Aorta (tissue), 5 donors: ENCODE measurements around the gene EPS15. TPM values are rescaled to one million over a fixed set of nuclear protein-coding genes. Genes with fewer than 3 reads are reported as not detected.

Experiments used
- ATAC-seq: fragments of 200-7000 bp; cut with Tn5 transposase; one replicate; pipeline ENCODE4 v1.9.1; 2022; ENCODE audit warnings: moderate library complexity; ENCODE audit not compliant: low FRiP score
- DNase-seq, 2 donors: peaks; one replicate each; pipeline ENCODE4 v3.0.0-alpha.2; 2020
- H3K27ac ChIP-seq, 2 donors: one replicate each; pipeline ENCODE4 v1.5.1; 2013; ENCODE audit warnings: low read length in 2 of 2, mild to moderate bottlenecking in 2 of 2, moderate library complexity in 2 of 2, control low read depth in 1 of 2, inconsistent platforms in 1 of 2, low read depth in 1 of 2
- H3K27me3 ChIP-seq, 2 donors: one replicate each; pipeline ENCODE4 v1.6.1; 2013; ENCODE audit warnings: control low read depth in 1 of 2, low read length in 1 of 2, mild to moderate bottlenecking in 1 of 2, moderate library complexity in 1 of 2; ENCODE audit not compliant: insufficient read depth in 2 of 2, control insufficient read depth in 1 of 2
- H3K36me3 ChIP-seq, 2 donors: one replicate each; pipeline ENCODE4 v1.6.1; 2013; ENCODE audit warnings: control low read depth in 1 of 2, low read length in 1 of 2, mild to moderate bottlenecking in 1 of 2; ENCODE audit not compliant: insufficient read depth in 2 of 2, control insufficient read depth in 1 of 2
- H3K4me1 ChIP-seq, 2 donors: one replicate each; pipeline ENCODE4 v1.6.1; 2013; ENCODE audit warnings: low read length in 2 of 2, control low read depth in 1 of 2, mild to moderate bottlenecking in 1 of 2, moderate library complexity in 1 of 2; ENCODE audit not compliant: insufficient read depth in 2 of 2, control insufficient read depth in 1 of 2
- H3K4me3 ChIP-seq, 2 donors: one replicate each; pipeline ENCODE4 v1.5.1; 2013; ENCODE audit warnings: low read length in 2 of 2, control low read depth in 1 of 2, mild to moderate bottlenecking in 1 of 2
- H3K9me3 ChIP-seq: one replicate; pipeline ENCODE4 v1.6.1; 2013; ENCODE audit warnings: mild to moderate bottlenecking, low read length; ENCODE audit not compliant: control insufficient read depth
- WGBS, 2 donors: extraction: QIAGEN DNeasy Blood & Tissue Kit; methylation state at CpG; one replicate each; pipeline ENCODE4 v1.1.7; 2013; 5-methylcytosine and 5-hydroxymethylcytosine counted together
- intact Hi-C, 2 donors: fragments of 100-400 bp; cut with DNase I; formaldehyde crosslinking; loops; one replicate each; pipeline versions ENCODE4 v1.14.2 to v1.15.0; 2022
- polyA plus RNA-seq, 2 donors: library from polyadenylated mRNA; stranded (reverse); fragments of 200-250 nt; gene quantifications; one replicate each; pipeline ENCODE4 v1.2.3, GENCODE V29; 2013
- total RNA-seq, 2 donors: library from RNA; stranded (reverse); fragmentation: NEBNext Ultra II Directional; extraction: Animal tissue kit (Norgen Biotek cat#: 25700); gene quantifications; one replicate each; pipeline ENCODE4 v1.2.1, GENCODE V29; 2021
- donor health status: healthy with polysubstance abuse.
- donor health status: Bipolar disorder and iron deficiency.
- donor health status: DM: no; HTN: no; CAD: no.
- donor health status: DM: no; HTN: no; CAD: no.
- donor health status: DM: yes; HTN: yes; CAD: no.

Gene EPS15
- total and polyA plus RNA-seq, 4 donors = 24.8 to 121 (median 69.9) TPM

- no peaks in the 10 kb centered on the region for H3K9me3 ChIP-seq
- intact Hi-C loops = no loop called here
- WGBS, 2 donors = 49 to 51% methylated on average over 7 of the region's 7 CpGs
- no peaks in the 10 kb centered on the region for H3K36me3 ChIP-seq
- H3K27me3 ChIP-seq = no peaks in the 10 kb centered on the region
- H3K4me1 ChIP-seq = no peaks in the 10 kb centered on the region
- H3K27ac ChIP-seq = no peak overlapping the region
- DNase-seq (no peak), ATAC-seq (peak; percentile 56)
- no peak overlapping the region for H3K4me3 ChIP-seq
Measured at GRCh38 chr1:51331206-51332100, 187.6 kb downstream of the EPS15 start.

- no peak within 1 kb of the TSS for H3K27ac ChIP-seq
- H3K9me3 ChIP-seq = no peaks in the 10 kb centered on the region
- H3K4me1 ChIP-seq = no peaks in the 10 kb centered on the region
- no peak for DNase-seq
- 2 to 6% methylated on average over 25 to 87 of the region's 87 CpGs for WGBS, 2 donors
- no peak for ATAC-seq
- H3K4me3 ChIP-seq = peak within 1 kb of the TSS; percentile 56 to 61
- intact Hi-C loops = no loop called here
- no peaks in the 10 kb centered on the region for H3K27me3 ChIP-seq
- no peaks in the 10 kb centered on the region for H3K36me3 ChIP-seq
Measured at GRCh38 chr1:51330331-51331201, 188.5 kb downstream of the EPS15 start, which contains the start of gene TTC39A. Gene TTC39A (minus strand): TSS chr1:51330562. CDS start chr1:51330477, 85 bp downstream.

- H3K27me3 ChIP-seq = no peaks in the 10 kb centered on the region
- H3K4me1 ChIP-seq = no peaks in the 10 kb centered on the region
- ATAC-seq (peak; percentile 26), DNase-seq (no peak)
- H3K36me3 ChIP-seq = no peaks in the 10 kb centered on the region
- 35 to 42% methylated on average over 20 to 26 of the region's 26 CpGs for WGBS, 2 donors
- H3K4me3 ChIP-seq = peak overlapping the region; percentile 56 to 61
- no peaks in the 10 kb centered on the region for H3K9me3 ChIP-seq
- intact Hi-C loops = no loop called here
- H3K27ac ChIP-seq = no peak overlapping the region
Measured at GRCh38 chr1:51329443-51330325, 189.4 kb downstream of the EPS15 start.

- no peak overlapping the region for H3K27ac ChIP-seq
- H3K9me3 ChIP-seq = no peaks in the 10 kb centered on the region
- H3K36me3 ChIP-seq = no peaks in the 10 kb centered on the region
- 96% methylated on average over 4 of the region's 4 CpGs for WGBS, 2 donors
- DNase-seq = no peak
- H3K27me3 ChIP-seq = no peaks in the 10 kb centered on the region
- intact Hi-C loops = no loop called here
- no peak overlapping the region for H3K4me3 ChIP-seq
- no peak for ATAC-seq
- no peaks in the 10 kb centered on the region for H3K4me1 ChIP-seq
Measured at GRCh38 chr1:51328926-51329325, 190.1 kb downstream of the EPS15 start.

- Histone ChIP-seq H3K4me3 (no peak overlapping the region), H3K36me3 (no peaks in the 10 kb centered on the region), H3K27ac (no peak overlapping the region), H3K9me3 (no peaks in the 10 kb centered on the region), H3K27me3 (no peaks in the 10 kb centered on the region), H3K4me1 (no peaks in the 10 kb centered on the region)
- WGBS, 2 donors = 82 to 84% methylated on average over 3 of the region's 3 CpGs
- no peak for DNase-seq
- no peak for ATAC-seq
- intact Hi-C loops = no loop called here
Measured at GRCh38 chr1:51328279-51328678, 190.8 kb downstream of the EPS15 start.

GRCh38 chr1:51327386-51327785, 191.7 kb downstream of the EPS15 start:
- Histone ChIP-seq H3K36me3 (no peaks in the 10 kb centered on the region), H3K4me3 (no peak overlapping the region), H3K27me3 (no peaks in the 10 kb centered on the region), H3K9me3 (no peaks in the 10 kb centered on the region), H3K4me1 (no peaks in the 10 kb centered on the region), H3K27ac (no peak overlapping the region)
- intact Hi-C loops = no loop called here
- DNase-seq = no peak
- WGBS, 2 donors = 82 to 83% methylated on average over 5 of the region's 5 CpGs
- no peak for ATAC-seq

GRCh38 chr1:51326839-51327238, 192.2 kb downstream of the EPS15 start:
- 85 to 87% methylated on average over 8 of the region's 8 CpGs for WGBS, 2 donors
- ATAC-seq (no peak), DNase-seq (no peak)
- no peaks in the 10 kb centered on the region for H3K9me3 ChIP-seq
- intact Hi-C loops = no loop called here
- no peaks in the 10 kb centered on the region for H3K36me3 ChIP-seq
- H3K4me1 ChIP-seq = no peaks in the 10 kb centered on the region
- H3K4me3 ChIP-seq = no peak overlapping the region
- H3K27ac ChIP-seq = no peak overlapping the region
- no peaks in the 10 kb centered on the region for H3K27me3 ChIP-seq
